Activated T-cell treated with anti-CD3 and anti-CD28 coated beads for 48 hours (primary cell): ENCODE measurements around the gene SLC4A9.
"Not testable (repeated sequence)": the region's sequence is repeated elsewhere in the genome, so short reads cannot be mapped to it uniquely, and the experiment has no call there.

ENCODE experiments used
- DNase-seq: peaks from one replicate; pipeline ENCODE4 v3.0.0-alpha.2; 2020; ENCODE audit warnings: low read depth

SLC4A9 gene

GRCh38 chr5:140339636-140340035, 20.4 kb upstream of the SLC4A9 start:
- DNase-seq, result no peak

- DNase-seq, result no peak
These were observed 19.3 kb upstream of the SLC4A9 start for GRCh38 chr5:140340605-140341121.

GRCh38 chr5:140341591-140341990, 18.4 kb upstream of the SLC4A9 start:
- DNase-seq, result no peak

- DNase-seq, result no peak
These were observed 17.7 kb upstream of the SLC4A9 start for GRCh38 chr5:140342287-140342686.

GRCh38 chr5:140342896-140343295, 17.1 kb upstream of the SLC4A9 start:
- DNase-seq, result no peak

- DNase-seq, result not testable (repeated sequence)
These were observed 16.1 kb upstream of the SLC4A9 start for GRCh38 chr5:140343849-140344248.

- no peak for DNase-seq
These were observed 15.1 kb upstream of the SLC4A9 start for GRCh38 chr5:140344683-140345423.

GRCh38 chr5:140345919-140346347, 14.1 kb upstream of the SLC4A9 start:
- no peak for DNase-seq

GRCh38 chr5:140346348-140347221, 13.4 kb upstream of the SLC4A9 start, which contains the start of gene HBEGF:
HBEGF (minus strand) TSS chr5:140346603; CDS start chr5:140346328, 275 bp downstream.
- DNase-seq, result peak; percentile 47

GRCh38 chr5:140347360-140347759, 12.6 kb upstream of the SLC4A9 start:
- DNase-seq, result no peak

- no peak for DNase-seq
These were observed 11.9 kb upstream of the SLC4A9 start for GRCh38 chr5:140348104-140348503.

- DNase-seq, result no peak
These were observed 10.8 kb upstream of the SLC4A9 start for GRCh38 chr5:140349244-140349643.

- no peak for DNase-seq
These were observed 8.2 kb upstream of the SLC4A9 start for GRCh38 chr5:140351609-140352334.

GRCh38 chr5:140355546-140355945, 4.4 kb upstream of the SLC4A9 start:
- no peak for DNase-seq

- DNase-seq, result no peak
These were observed 2.9 kb upstream of the SLC4A9 start for GRCh38 chr5:140356853-140357725.

GRCh38 chr5:140357726-140358093, 2.3 kb upstream of the SLC4A9 start:
- peak; percentile 75 for DNase-seq

GRCh38 chr5:140358738-140359310, 1.2 kb upstream of the SLC4A9 start:
- no peak for DNase-seq

GRCh38 chr5:140360681-140361479, 886 bp downstream of the SLC4A9 start:
- DNase-seq, result no peak

GRCh38 chr5:140361901-140362300, 1.9 kb downstream of the SLC4A9 start:
- DNase-seq, result no peak

GRCh38 chr5:140362311-140362710, 2.3 kb downstream of the SLC4A9 start:
- no peak for DNase-seq
